K562 (cell line): ENCODE data around the gene AKT2. TPM values are rescaled to one million over a fixed set of nuclear protein-coding genes. Genes with fewer than 3 reads are reported as not detected.

ENCODE experiments used
- BRD9 ChIP-seq: fragments of 450-650 bp; IDR thresholded peaks from 2 replicates; pipeline ENCODE4 v1.6.1; 2018; ENCODE audit warnings: low read depth; ENCODE audit not compliant: partially characterized antibody
- HNRNPL ChIP-seq: fragments of 200-400 bp; formaldehyde crosslinking; IDR thresholded peaks from 2 replicates; pipeline ENCODE4 v1.6.1; 2017; ENCODE audit warnings: low read depth, mild to moderate bottlenecking, low read length
- MEF2D ChIP-seq: conservative IDR thresholded peaks from 2 replicates; pipeline ENCODE4 v1.6.1; 2016; ENCODE audit warnings: low read depth, missing genetic modification characterization, missing compliant biosample characterization
- NFYB ChIP-seq: IDR thresholded peaks from 2 replicates; pipeline ENCODE4 v1.6.1; 2011; ENCODE audit warnings: mild to moderate bottlenecking, moderate library complexity; ENCODE audit not compliant: insufficient read length; ENCODE audit errors: extremely low read depth
- RBBP5 ChIP-seq: fragments of 200-600 bp; sonication (generic); IDR thresholded peaks from 2 replicates; pipeline ENCODE4 v1.6.1; 2012; ENCODE audit warnings: borderline replicate concordance, mild to moderate bottlenecking, low read length, control low read depth, inconsistent platforms; ENCODE audit not compliant: insufficient read depth, poor library complexity, severe bottlenecking
- SMARCA5 ChIP-seq: fragments of 450-650 bp; IDR thresholded peaks from 2 replicates; pipeline ENCODE4 v1.6.1; 2016
- ZNF23 ChIP-seq: fragments of 250-450 bp; sonication (Bioruptor Pico); IDR thresholded peaks from 2 replicates; pipeline ENCODE4 v1.4.0; 2020; ENCODE audit warnings: mild to moderate bottlenecking
- ZNF609 ChIP-seq: sonication (generic); formaldehyde crosslinking; IDR thresholded peaks from 2 replicates; pipeline ENCODE4 v1.8.1; 2023; ENCODE audit warnings: missing genetic modification reagents, mild to moderate bottlenecking, borderline replicate concordance
- polyA plus RNA-seq, 8 experiments: library from polyadenylated mRNA; depleted of rRNA in 4 of 8; stranded (reverse) in 5 of 8; unstranded in 3 of 8; fragments of >200 nt; fragmentation: Nextera tagmentation in 2 of 8; fragmentation: Illumina TruSeq in 1 of 8; extraction: Ambion mirVana in 2 of 8; extraction: Trizol in 1 of 8; gene quantifications; 2 replicates each; pipeline versions ENCODE4 v1.2.1 to v1.2.3, GENCODE V29; 2011 to 2014; ENCODE audit warnings: inconsistent platforms in 1 of 8, missing spikeins in 1 of 8
- total RNA-seq, 7 experiments: library from RNA; depleted of rRNA in 6 of 7; stranded (reverse); fragments of >200 nt in 6 of 7; fragmentation: Illumina TruSeq in 2 of 7; extraction: Trizol in 2 of 7; gene quantifications; 2 replicates each; pipeline versions ENCODE4 v1.2.1 to v1.2.3, GENCODE V29; 2011 to 2021; ENCODE audit warnings: low replicate concordance in 1 of 7
- TF ChIP-seq, protein P1 (sequence below): fragments of 450-650 bp; IDR thresholded peaks from 2 replicates; pipeline ENCODE4 v1.6.1; 2017; ENCODE audit warnings: antibody characterized with exemption
- TF ChIP-seq, protein P2 (sequence below): IDR thresholded peaks from 3 replicates; pipeline ENCODE4 v1.6.1; 2011; ENCODE audit warnings: borderline replicate concordance, mild to moderate bottlenecking, moderate library complexity; ENCODE audit not compliant: insufficient read length; ENCODE audit errors: extremely low read depth
- TF ChIP-seq, protein P3 (sequence below): fragments of 150-350 bp; conservative IDR thresholded peaks from 2 replicates; pipeline ENCODE4 v1.6.1; 2014; ENCODE audit warnings: low read length

AKT2 gene
- total and polyA plus RNA-seq, 9 of the 15 experiments (the other 6 are each of a cell fraction or from before 2014, with no cell fraction given): 1.1 to 132 (median 67.7) TPM

- TF ChIP-seq, protein P1, sequence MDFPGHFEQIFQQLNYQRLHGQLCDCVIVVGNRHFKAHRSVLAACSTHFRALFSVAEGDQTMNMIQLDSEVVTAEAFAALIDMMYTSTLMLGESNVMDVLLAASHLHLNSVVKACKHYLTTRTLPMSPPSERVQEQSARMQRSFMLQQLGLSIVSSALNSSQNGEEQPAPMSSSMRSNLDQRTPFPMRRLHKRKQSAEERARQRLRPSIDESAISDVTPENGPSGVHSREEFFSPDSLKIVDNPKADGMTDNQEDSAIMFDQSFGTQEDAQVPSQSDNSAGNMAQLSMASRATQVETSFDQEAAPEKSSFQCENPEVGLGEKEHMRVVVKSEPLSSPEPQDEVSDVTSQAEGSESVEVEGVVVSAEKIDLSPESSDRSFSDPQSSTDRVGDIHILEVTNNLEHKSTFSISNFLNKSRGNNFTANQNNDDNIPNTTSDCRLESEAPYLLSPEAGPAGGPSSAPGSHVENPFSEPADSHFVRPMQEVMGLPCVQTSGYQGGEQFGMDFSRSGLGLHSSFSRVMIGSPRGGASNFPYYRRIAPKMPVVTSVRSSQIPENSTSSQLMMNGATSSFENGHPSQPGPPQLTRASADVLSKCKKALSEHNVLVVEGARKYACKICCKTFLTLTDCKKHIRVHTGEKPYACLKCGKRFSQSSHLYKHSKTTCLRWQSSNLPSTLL: no peak
- TF ChIP-seq BRD9: no peak
- no peak for TF ChIP-seq RBBP5
- TF ChIP-seq ZNF609 (CRISPR knock-in tag): no peak
- TF ChIP-seq SMARCA5: no peak
- TF ChIP-seq, protein P2, sequence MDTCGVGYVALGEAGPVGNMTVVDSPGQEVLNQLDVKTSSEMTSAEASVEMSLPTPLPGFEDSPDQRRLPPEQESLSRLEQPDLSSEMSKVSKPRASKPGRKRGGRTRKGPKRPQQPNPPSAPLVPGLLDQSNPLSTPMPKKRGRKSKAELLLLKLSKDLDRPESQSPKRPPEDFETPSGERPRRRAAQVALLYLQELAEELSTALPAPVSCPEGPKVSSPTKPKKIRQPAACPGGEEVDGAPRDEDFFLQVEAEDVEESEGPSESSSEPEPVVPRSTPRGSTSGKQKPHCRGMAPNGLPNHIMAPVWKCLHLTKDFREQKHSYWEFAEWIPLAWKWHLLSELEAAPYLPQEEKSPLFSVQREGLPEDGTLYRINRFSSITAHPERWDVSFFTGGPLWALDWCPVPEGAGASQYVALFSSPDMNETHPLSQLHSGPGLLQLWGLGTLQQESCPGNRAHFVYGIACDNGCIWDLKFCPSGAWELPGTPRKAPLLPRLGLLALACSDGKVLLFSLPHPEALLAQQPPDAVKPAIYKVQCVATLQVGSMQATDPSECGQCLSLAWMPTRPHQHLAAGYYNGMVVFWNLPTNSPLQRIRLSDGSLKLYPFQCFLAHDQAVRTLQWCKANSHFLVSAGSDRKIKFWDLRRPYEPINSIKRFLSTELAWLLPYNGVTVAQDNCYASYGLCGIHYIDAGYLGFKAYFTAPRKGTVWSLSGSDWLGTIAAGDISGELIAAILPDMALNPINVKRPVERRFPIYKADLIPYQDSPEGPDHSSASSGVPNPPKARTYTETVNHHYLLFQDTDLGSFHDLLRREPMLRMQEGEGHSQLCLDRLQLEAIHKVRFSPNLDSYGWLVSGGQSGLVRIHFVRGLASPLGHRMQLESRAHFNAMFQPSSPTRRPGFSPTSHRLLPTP: no peak
- no peak for TF ChIP-seq NFYB
- TF ChIP-seq MEF2D (tag): no peak
- TF ChIP-seq, protein P3, sequence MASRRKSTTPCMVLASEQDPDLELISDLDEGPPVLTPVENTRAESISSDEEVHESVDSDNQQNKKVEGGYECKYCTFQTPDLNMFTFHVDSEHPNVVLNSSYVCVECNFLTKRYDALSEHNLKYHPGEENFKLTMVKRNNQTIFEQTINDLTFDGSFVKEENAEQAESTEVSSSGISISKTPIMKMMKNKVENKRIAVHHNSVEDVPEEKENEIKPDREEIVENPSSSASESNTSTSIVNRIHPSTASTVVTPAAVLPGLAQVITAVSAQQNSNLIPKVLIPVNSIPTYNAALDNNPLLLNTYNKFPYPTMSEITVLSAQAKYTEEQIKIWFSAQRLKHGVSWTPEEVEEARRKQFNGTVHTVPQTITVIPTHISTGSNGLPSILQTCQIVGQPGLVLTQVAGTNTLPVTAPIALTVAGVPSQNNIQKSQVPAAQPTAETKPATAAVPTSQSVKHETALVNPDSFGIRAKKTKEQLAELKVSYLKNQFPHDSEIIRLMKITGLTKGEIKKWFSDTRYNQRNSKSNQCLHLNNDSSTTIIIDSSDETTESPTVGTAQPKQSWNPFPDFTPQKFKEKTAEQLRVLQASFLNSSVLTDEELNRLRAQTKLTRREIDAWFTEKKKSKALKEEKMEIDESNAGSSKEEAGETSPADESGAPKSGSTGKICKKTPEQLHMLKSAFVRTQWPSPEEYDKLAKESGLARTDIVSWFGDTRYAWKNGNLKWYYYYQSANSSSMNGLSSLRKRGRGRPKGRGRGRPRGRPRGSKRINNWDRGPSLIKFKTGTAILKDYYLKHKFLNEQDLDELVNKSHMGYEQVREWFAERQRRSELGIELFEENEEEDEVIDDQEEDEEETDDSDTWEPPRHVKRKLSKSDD: no peak
- no peak for TF ChIP-seq HNRNPL
- TF ChIP-seq ZNF23 (CRISPR knock-in tag): no peak
Observed at GRCh38 chr19:40217934-40218890, 66.9 kb downstream of the AKT2 start, which contains the start of gene TTC9B (continued).
